NCI-H1436 (cell line): ENCODE data around the gene PRRT1B.

ENCODE experiments used
- DNase-seq: peaks from one replicate; lab custom pipeline; 2025; lab: John Stamatoyannopoulos, UW

Gene PRRT1B

DNA sequence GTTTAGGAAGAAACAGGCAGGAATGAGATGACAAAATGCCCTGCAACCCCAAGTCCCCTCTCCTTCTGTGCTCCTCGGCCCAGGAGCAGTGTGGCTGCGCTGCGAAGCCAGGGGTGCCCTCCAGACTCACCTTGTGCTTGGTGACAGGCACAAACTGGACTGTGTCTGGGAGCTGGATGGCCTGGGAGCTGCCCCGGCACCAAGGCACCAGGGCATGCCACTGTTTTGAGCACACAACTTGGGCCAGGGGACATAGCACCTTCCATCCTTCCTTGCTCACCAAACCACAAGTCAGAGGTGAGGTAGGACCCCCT, 51.1 kb downstream of the PRRT1B start:
- no peak for DNase-seq

DNA sequence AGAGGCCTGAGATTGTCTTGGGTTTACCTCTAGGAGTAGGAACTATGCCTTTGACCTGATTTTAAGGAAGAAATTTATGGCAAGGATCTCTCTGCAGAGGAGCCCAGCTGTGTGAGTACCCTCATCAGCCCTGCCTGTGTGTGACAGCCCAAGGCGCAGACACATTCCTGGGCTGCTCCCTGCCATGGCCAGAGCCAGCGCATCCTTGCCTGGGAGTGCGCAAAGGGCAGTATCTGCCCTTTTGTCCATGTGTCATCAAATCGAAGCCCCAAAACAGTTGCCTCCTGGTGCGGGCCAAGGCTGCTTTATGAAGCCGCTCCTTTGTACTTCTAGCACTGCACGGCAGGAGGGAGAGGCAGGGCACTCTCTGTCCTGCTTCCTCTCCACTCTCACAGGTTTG, 51.9 kb downstream of the PRRT1B start:
- no peak for DNase-seq

DNA sequence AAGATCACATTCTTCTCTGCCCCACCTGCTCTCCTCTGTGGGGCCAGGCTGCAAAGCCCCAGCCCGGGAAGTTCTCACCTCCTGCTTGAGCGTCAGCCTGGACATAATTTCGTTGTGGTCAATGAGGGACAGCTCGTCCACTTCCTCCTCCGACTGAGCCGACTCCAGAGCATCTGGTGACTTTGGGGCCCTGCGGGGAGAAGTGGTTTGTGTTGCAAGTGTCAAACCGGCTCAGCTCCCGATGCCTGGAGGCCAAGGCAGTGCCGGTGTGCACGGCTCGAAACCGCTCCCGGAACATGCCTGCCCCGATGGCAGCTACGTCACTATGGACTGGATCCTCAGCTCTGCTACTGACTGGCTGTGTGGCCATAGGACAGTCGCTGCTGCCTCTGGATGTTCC, 52.8 kb downstream of the PRRT1B start:
- DNase-seq, result no peak

DNA sequence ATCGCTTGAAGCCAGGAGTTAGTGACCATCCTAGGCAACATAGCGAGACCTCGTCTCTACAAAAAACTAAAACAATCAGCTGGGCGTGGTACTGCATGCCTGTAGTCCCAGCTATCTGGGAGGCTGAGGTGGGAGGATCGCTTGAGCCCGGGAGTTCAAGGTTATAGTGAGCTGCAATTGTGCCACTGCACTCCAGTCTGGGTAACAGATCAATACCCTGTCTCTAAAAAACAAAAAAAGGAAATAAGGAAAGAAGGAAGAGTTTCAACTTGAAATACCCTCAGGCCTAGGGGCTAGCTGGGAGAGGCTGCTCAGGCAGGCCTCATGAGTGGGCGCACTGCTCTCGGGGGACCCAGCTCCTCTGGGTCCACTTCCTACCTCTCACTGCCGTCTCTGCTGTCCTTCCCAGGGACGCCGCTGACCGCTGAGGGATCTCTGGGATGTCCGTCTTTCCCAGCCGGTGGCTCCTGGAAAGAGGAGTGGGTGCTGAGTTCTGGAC, 56.4 kb downstream of the PRRT1B start:
- no peak for DNase-seq

DNA sequence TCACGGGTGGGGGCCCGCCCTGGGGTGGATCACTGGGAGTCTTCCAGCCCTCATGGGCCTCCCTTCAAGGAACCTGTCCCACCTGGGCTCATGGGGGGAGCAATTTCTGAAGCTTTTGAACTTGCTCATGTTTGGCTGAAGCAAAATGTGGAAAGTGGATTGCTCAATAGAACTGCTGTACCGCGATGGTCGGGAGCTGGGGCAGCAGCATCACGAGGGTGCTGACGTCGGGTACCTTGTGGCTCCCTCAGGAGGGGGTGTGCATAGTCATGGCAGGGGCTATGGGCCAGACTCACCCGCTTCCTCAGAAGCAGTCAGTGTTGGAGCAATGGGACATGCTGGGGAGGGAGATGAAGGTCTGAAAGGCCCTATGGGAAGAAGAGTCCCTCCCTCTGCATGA, 57.9 kb downstream of the PRRT1B start:
- no peak for DNase-seq

GRCh38 chr9:131603711-131604439, 58.6 kb downstream of the PRRT1B start:
- DNase-seq, result no peak

- no peak for DNase-seq
Observed at GRCh38 chr9:131605770-131606590, 60.7 kb downstream of the PRRT1B start.

DNA sequence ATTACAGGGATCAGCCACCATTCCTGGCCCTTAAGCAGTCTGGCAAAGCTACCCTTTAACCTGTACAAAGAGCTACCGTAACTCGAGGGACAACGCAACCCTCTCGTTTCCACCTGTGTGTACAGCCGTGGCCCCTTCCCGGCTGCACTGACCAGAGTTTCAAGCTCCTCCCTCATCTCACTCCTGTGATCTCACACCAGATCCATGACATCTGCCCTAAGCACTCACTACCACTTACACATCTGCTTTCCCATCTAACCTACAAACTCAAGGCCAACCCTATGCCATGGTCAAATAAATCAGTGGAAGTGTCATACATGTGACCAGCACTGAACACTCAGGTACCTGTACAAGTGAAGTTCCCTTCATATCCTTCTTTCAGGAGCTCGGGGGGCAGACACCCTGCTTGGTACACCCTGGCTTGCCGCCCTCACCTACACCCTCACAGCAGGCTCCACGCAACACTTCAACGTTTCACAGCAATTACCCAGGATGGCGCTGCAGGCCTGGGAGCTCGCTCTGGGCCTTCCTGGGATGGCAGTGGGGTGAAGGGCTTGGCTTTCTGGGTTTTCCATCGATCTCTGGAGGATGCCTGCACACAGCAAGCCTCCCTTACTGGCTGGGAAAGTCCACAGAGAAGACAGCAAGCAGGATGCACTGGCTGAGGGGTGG, 61.7 kb downstream of the PRRT1B start:
- DNase-seq, result no peak

GRCh38 chr9:131607591-131607990, 62.3 kb downstream of the PRRT1B start:
- no peak for DNase-seq

DNA sequence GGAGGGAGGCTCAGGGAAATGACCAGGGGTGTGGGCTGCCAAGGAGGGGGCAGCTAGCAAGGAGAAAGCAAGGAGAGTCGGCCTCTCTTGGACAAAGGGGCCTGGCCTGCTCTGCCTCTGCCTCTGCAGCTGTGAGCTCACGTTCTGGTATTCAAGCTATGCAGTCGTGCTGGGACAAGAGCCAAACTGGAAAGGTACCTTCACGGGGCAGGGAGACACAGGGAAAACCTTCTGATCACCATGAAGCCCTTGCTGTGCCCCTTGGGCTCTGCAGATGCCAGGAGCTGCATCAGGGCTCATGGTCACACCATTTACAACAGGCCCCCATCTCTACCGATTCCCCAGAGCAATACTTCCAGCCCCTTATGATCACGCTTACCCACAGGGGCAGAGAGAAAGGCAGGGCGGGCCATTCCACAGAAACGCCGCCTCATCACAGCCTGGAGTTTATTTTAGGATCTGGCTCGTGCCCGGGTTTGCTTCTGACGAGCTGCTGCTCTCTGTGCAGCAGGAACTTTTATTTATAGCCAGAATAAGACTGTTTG, 63.2 kb downstream of the PRRT1B start:
- no peak for DNase-seq
